Prostate gland (tissue), 2 donors: Measurements from ENCODE around the gene FXYD1. TPM values are rescaled to one million over a fixed set of nuclear protein-coding genes. Genes with fewer than 3 reads are reported as not detected.
"Not testable (repeated sequence)": the region's sequence is repeated elsewhere in the genome, so short reads cannot be mapped to it uniquely, and the experiment has no call there.

Experiments used
- DNase-seq: peaks from one replicate; pipeline ENCODE4 v3.0.0-alpha.2; 2019; ENCODE audit warnings: low spot score
- H3K27ac ChIP-seq, 2 donors: fragments of 200-600 bp; sonication (generic); 2 replicates each; pipeline ENCODE4 v1.5.1; 2017 to 2019
- H3K27me3 ChIP-seq: fragments of 200-600 bp; sonication (generic); replicated peaks from 2 replicates; pipeline ENCODE4 v1.5.1; 2019; ENCODE audit not compliant: insufficient read depth
- H3K36me3 ChIP-seq, 2 donors: fragments of 200-600 bp; sonication (generic); 1 replicate in 1 of 2; 2 replicates in 1 of 2; pipeline versions ENCODE4 v1.5.1 to v1.8.1; 2017 to 2019
- H3K4me1 ChIP-seq: fragments of 200-600 bp; sonication (generic); replicated peaks from 2 replicates; pipeline ENCODE4 v1.5.1; 2019
- H3K4me3 ChIP-seq, 2 donors: fragments of 200-600 bp; sonication (generic); 2 replicates each; pipeline ENCODE4 v1.5.1; 2017 to 2019
- H3K9me3 ChIP-seq: fragments of 200-600 bp; sonication (generic); 2 replicates; pipeline ENCODE4 v1.5.1; 2017
- CTCF ChIP-seq, 4 experiments: fragments of 200-600 bp in 2 of 4; fragments of 450-650 bp in 2 of 4; sonication (generic) in 2 of 4; IDR thresholded peaks; 1 replicate in 3 of 4; 2 replicates in 1 of 4; pipeline ENCODE4 v1.5.1; 2016 to 2019; ENCODE audit warnings: antibody characterized with exemption in 4 of 4, mild to moderate bottlenecking in 2 of 4, moderate library complexity in 2 of 4
- POLR2A ChIP-seq: fragments of 450-650 bp; IDR thresholded peaks from one replicate; pipeline ENCODE4 v1.6.1; 2016; ENCODE audit warnings: antibody characterized with exemption, mild to moderate bottlenecking
- POLR2AphosphoS5 ChIP-seq: sonication (generic); formaldehyde crosslinking; IDR thresholded peaks from one replicate; pipeline ENCODE4 v1.6.1; 2017; ENCODE audit warnings: antibody characterized with exemption
- WGBS: methylation state at CpG from one replicate; pipeline ENCODE4 v1.1.5; 2018; 5-methylcytosine and 5-hydroxymethylcytosine counted together
- intact Hi-C: fragments of 100-400 bp; cut with DNase I; formaldehyde crosslinking; loops from one replicate; pipeline ENCODE4 v1.14.2; 2022
- total RNA-seq, 2 donors: library from RNA; depleted of rRNA; stranded (reverse); fragments of >200 nt; gene quantifications; one replicate each; pipeline ENCODE4 v1.1.0, GENCODE V29; 2016

FXYD1 gene
- total RNA-seq, 2 donors from 2014 or later = 15.9 to 30.6 TPM

GRCh38 chr19:35099897-35100275 is 38.7 kb upstream of the FXYD1 start:
- H3K27ac ChIP-seq = no peak overlapping the region
- TF ChIP-seq CTCF (IDR thresholded peaks at IDR 0.05) (no peak), POLR2A (no peak), POLR2AphosphoS5 (no peak)
- DNase-seq = no peak
- no peak overlapping the region for H3K4me3 ChIP-seq
- WGBS = 93% methylated on average over 13 of the region's 13 CpGs
- no peaks in the 10 kb centered on the region for H3K4me1 ChIP-seq
- no peaks in the 10 kb centered on the region for H3K36me3 ChIP-seq
- H3K9me3 ChIP-seq = no peaks in the 10 kb centered on the region
- H3K27me3 ChIP-seq = no peaks in the 10 kb centered on the region
- intact Hi-C loops = no loop called here

GRCh38 chr19:35100588-35101533 is 37.8 kb upstream of the FXYD1 start:
- 81% methylated on average over 16 of the region's 16 CpGs for WGBS
- intact Hi-C loops = no loop called here
- Histone ChIP-seq H3K4me1 (no peaks in the 10 kb centered on the region), H3K27ac (no peak overlapping the region), H3K4me3 (no peak overlapping the region), H3K9me3 (no peaks in the 10 kb centered on the region), H3K27me3 (no peaks in the 10 kb centered on the region), H3K36me3 (no peaks in the 10 kb centered on the region)
- TF ChIP-seq POLR2A = no peak
- no peak for TF ChIP-seq CTCF (IDR thresholded peaks at IDR 0.05)
- TF ChIP-seq POLR2AphosphoS5 = no peak
- no peak for DNase-seq

GRCh38 chr19:35101949-35102348 is 36.7 kb upstream of the FXYD1 start:
- WGBS = 96% methylated on average over 10 of the region's 10 CpGs

GRCh38 chr19:35103614-35104013 is 35.0 kb upstream of the FXYD1 start:
- H3K4me1 ChIP-seq, intact Hi-C loops, DNase-seq, H3K4me3 ChIP-seq, H3K27ac ChIP-seq, H3K27me3 ChIP-seq, H3K9me3 ChIP-seq, H3K36me3 ChIP-seq: not testable (repeated sequence)
- 75% methylated on average over 10 of the region's 10 CpGs for WGBS

More at GRCh38 chr19:35101949-35102348, 36.7 kb upstream of the FXYD1 start:
- H3K27me3 ChIP-seq, DNase-seq, H3K4me3 ChIP-seq, H3K4me1 ChIP-seq, H3K27ac ChIP-seq, H3K9me3 ChIP-seq, H3K36me3 ChIP-seq, intact Hi-C loops: not testable (repeated sequence)

GRCh38 chr19:35104361-35104760 is 34.3 kb upstream of the FXYD1 start:
- no peaks in the 10 kb centered on the region for H3K4me1 ChIP-seq

More at GRCh38 chr19:35104361-35104760, 34.3 kb upstream of the FXYD1 start:
- WGBS = 92% methylated on average over 10 of the region's 11 CpGs
- Histone ChIP-seq H3K4me3 (no peak overlapping the region), H3K9me3 (no peaks in the 10 kb centered on the region), H3K36me3 (no peaks in the 10 kb centered on the region), H3K27ac (no peak overlapping the region), H3K27me3 (no peaks in the 10 kb centered on the region)
- TF ChIP-seq POLR2A (no peak), POLR2AphosphoS5 (no peak), CTCF (IDR thresholded peaks at IDR 0.05) (no peak)
- DNase-seq = no peak
- intact Hi-C loops = no loop called here
